Epithelial cell of proximal tubule (primary cell): ENCODE results near the gene SLC14A1. TPM values are rescaled to one million over a fixed set of nuclear protein-coding genes. Genes with fewer than 3 reads are reported as not detected.
A peak's percentile ranks its signal among the peaks of the same experiment; 100 is the strongest.
"Not testable (repeated sequence)": the region's sequence is repeated elsewhere in the genome, so short reads cannot be mapped to it uniquely, and the experiment has no call there.

Source experiments
- DNase-seq: peaks from one replicate; pipeline ENCODE4 v3.0.0-alpha.2; 2011; ENCODE audit warnings: low read depth
- H3K4me3 ChIP-seq: 2 replicates; pipeline ENCODE4 v1.5.1; 2011; ENCODE audit warnings: low read depth, mild to moderate bottlenecking, low read length
- total RNA-seq: library from RNA; depleted of rRNA; stranded (reverse); fragments of >200 nt; gene quantifications from 2 replicates; pipeline ENCODE4 v1.2.3, GENCODE V29; 2015
- TF ChIP-seq, protein P1 (sequence below): conservative IDR thresholded peaks from 2 replicates; pipeline ENCODE4 v1.5.1; 2012; ENCODE audit warnings: low read depth, mild to moderate bottlenecking, low read length

Gene SLC14A1
- total RNA-seq, 1 donor from 2014 or later = not detected

DNA sequence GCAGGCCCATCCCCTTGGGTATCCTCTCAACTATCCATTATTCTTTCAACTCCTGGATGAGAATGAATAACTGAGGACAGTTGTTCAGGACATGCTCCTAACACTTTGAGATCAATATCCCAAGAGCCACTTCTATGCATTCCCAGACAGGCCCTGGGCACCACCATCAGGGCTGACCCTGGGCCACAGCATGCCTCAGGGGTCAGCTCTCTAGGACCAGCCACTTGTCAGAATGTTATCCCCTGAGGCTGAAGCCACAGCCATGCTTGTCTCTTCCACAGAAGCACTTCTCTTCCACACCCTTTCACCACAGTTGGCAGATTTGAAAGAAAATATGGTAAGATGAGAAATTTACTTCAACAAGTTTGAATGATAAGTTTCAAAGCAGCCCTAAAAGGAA lies 28.7 kb downstream of the SLC14A1 start:
- H3K4me3 ChIP-seq = no peak overlapping the region
- no peak for DNase-seq
- TF ChIP-seq, protein P1, sequence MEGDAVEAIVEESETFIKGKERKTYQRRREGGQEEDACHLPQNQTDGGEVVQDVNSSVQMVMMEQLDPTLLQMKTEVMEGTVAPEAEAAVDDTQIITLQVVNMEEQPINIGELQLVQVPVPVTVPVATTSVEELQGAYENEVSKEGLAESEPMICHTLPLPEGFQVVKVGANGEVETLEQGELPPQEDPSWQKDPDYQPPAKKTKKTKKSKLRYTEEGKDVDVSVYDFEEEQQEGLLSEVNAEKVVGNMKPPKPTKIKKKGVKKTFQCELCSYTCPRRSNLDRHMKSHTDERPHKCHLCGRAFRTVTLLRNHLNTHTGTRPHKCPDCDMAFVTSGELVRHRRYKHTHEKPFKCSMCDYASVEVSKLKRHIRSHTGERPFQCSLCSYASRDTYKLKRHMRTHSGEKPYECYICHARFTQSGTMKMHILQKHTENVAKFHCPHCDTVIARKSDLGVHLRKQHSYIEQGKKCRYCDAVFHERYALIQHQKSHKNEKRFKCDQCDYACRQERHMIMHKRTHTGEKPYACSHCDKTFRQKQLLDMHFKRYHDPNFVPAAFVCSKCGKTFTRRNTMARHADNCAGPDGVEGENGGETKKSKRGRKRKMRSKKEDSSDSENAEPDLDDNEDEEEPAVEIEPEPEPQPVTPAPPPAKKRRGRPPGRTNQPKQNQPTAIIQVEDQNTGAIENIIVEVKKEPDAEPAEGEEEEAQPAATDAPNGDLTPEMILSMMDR = no peak

GRCh38 chr18:45753286-45753685 lies 29.3 kb downstream of the SLC14A1 start:
- no peak for DNase-seq
- TF ChIP-seq, protein P1 = no peak

DNA sequence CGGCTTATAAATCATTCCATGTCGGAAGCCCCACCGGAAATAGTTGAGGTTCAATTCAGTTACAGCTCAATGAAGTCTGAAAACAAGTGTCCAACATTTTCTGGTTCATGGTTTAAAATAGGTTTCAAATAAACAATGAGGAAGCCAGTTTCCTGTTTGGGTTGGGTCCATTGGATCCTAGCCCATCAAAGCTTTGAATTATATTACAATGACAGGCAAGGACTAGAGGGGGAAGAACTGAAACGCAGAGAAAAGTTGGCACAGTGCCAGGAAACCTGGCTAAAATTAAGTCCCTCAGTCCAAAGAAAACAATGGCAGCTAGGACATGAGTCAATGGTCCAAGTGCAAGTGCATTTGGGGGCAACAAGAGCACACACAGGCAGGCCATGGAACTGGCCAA lies 32.0 kb downstream of the SLC14A1 start:
- TF ChIP-seq, protein P1 = no peak
- peak; percentile 55 for DNase-seq
- H3K4me3 ChIP-seq = no peak overlapping the region

More at GRCh38 chr18:45753286-45753685, 29.3 kb downstream of the SLC14A1 start:
- no peak overlapping the region for H3K4me3 ChIP-seq

- TF ChIP-seq, protein P1 = no peak
- no peak overlapping the region for H3K4me3 ChIP-seq
- no peak for DNase-seq
Measured at GRCh38 chr18:45757005-45757404, 33.0 kb downstream of the SLC14A1 start.

- not testable (repeated sequence) for H3K4me3 ChIP-seq, DNase-seq
Measured at GRCh38 chr18:45757644-45758043, 33.7 kb downstream of the SLC14A1 start.

DNA sequence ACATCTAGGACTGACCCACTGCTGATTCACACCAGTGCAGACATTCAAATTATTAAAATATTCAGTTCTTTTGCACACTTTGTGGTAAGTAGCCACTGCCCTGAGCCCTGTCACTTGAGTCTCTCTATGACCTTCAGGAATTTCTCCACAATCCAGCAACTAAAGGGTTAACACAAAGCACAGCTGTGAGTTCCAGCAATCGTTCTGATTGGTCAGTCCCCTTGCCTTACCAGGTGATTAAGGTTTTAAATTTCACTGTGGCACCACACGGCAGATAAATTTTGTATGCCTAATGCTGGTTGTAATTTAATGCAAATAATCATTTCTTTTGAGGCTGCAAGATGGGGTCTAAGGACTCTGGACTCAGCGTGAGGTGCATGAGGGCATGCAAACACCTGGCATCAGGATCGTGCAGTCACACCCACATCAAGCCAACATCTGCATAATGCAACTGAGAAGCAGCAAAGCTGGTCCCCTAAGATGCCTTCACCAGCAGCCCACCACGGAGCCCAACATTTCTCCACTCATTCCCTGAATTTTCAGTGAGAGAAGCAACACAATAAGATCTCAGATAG lies 36.6 kb downstream of the SLC14A1 start:
- TF ChIP-seq, protein P1 = no peak
- no peak overlapping the region for H3K4me3 ChIP-seq
- DNase-seq = no peak

DNA sequence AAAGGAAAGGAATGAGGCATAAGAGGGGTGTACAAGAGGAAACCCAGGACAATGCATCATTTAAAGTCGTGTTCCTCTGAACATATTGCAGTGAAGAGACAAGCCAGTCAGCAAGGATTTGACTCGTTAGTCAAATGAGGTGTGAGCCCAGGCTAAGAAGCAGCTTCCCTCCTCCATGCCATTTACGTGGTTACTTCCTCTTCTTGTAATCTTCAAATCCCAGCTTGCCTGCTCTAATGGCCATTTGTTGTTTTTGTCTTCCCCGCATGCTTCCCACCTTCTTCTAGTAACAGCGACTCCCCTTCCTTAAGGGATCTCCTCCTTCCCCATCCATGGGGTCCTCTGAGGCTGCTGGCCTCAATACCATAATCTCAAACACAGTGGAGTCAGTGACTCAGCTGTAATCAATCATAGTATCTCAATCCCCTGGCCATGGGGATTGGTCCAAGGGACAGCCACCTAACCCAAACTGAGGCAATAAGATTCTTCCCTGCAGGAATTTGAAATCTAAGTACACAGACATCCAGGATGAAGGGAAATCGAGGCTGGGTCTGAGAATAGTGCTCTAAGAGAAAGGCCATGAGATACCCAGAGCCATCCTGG lies 37.6 kb downstream of the SLC14A1 start:
- H3K4me3 ChIP-seq = no peak overlapping the region
- no peak for DNase-seq

More for the DNA sequence above, 37.6 kb downstream of the SLC14A1 start:
- TF ChIP-seq, protein P1 = no peak
